Prostate gland (tissue), 2 donors: ENCODE measurements around the gene SRRM2.

Source experiments
- CTCF ChIP-seq, 4 experiments: fragments of 200-600 bp in 2 of 4; fragments of 450-650 bp in 2 of 4; sonication (generic) in 2 of 4; IDR thresholded peaks; 1 replicate in 3 of 4; 2 replicates in 1 of 4; pipeline ENCODE4 v1.5.1; 2016 to 2019; ENCODE audit warnings: antibody characterized with exemption in 4 of 4, mild to moderate bottlenecking in 2 of 4, moderate library complexity in 2 of 4
- POLR2A ChIP-seq: fragments of 450-650 bp; IDR thresholded peaks from one replicate; pipeline ENCODE4 v1.6.1; 2016; ENCODE audit warnings: antibody characterized with exemption, mild to moderate bottlenecking

DNA sequence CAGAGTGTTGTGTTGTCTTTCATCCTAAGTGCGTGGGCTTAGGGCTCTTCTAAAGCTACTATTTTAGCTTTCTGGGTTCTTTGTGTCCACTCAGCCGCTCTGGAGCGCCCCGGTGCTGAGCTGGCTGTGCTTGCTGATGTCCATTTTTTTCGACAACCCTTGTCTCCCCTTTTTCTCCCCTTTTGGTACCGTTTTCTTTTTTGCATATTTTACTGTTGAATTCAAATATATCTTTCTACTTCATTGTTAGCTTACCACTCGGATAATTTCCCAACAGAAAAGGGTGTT, 1.2 kb downstream of the SRRM2 start:
- TF ChIP-seq CTCF (IDR thresholded peaks at IDR 0.05) = no peak
- TF ChIP-seq POLR2A = no peak
